Smooth muscle cell (in vitro differentiated cells): ENCODE results near the gene USH2A. TPM values are rescaled to one million over a fixed set of nuclear protein-coding genes. Genes with fewer than 3 reads are reported as not detected.

Experiments
- DNase-seq: peaks from one replicate; lab custom pipeline; 2025; ENCODE audit not compliant: unreplicated experiment; lab: John Stamatoyannopoulos, UW
- H2AFZ ChIP-seq: fragments of 200-600 bp; sonication (generic); 2 replicates; pipeline ENCODE4 v1.6.0; 2016; ENCODE audit warnings: antibody characterized with exemption, low read depth, mild to moderate bottlenecking
- H3F3A ChIP-seq: fragments of 200-600 bp; sonication (generic); 2 replicates; pipeline ENCODE4 v1.6.0; 2017; ENCODE audit warnings: antibody characterized with exemption, low read depth
- H3K27ac ChIP-seq: fragments of 200-600 bp; sonication (generic); 2 replicates; pipeline ENCODE4 v1.5.1; 2016; ENCODE audit warnings: low read depth, mild to moderate bottlenecking
- H3K27me3 ChIP-seq: fragments of 200-600 bp; sonication (generic); 2 replicates; pipeline ENCODE4 v1.6.1; 2016; ENCODE audit warnings: low read depth, mild to moderate bottlenecking
- H3K36me3 ChIP-seq: fragments of 200-600 bp; sonication (generic); 2 replicates; pipeline ENCODE4 v1.5.1; 2016; ENCODE audit warnings: low read depth
- H3K4me1 ChIP-seq: fragments of 200-600 bp; sonication (generic); 2 replicates; pipeline ENCODE4 v1.5.1; 2016; ENCODE audit warnings: low read depth
- H3K4me2 ChIP-seq: fragments of 200-600 bp; sonication (generic); 2 replicates; pipeline ENCODE4 v1.6.0; 2016; ENCODE audit warnings: mild to moderate bottlenecking
- H3K4me3 ChIP-seq: fragments of 200-600 bp; sonication (generic); 2 replicates; pipeline ENCODE4 v1.5.1; 2016; ENCODE audit warnings: mild to moderate bottlenecking
- H3K79me2 ChIP-seq: fragments of 200-600 bp; sonication (generic); 2 replicates; pipeline ENCODE4 v1.6.0; 2016; ENCODE audit warnings: low read depth, mild to moderate bottlenecking
- H3K9ac ChIP-seq: fragments of 200-600 bp; sonication (generic); 2 replicates; pipeline ENCODE4 v1.6.0; 2016; ENCODE audit warnings: low read depth
- H3K9me3 ChIP-seq: fragments of 200-600 bp; sonication (generic); replicated peaks from 2 replicates; pipeline ENCODE4 v1.5.1; 2016; ENCODE audit warnings: low read depth
- H4K20me1 ChIP-seq: fragments of 200-600 bp; sonication (generic); 2 replicates; pipeline ENCODE4 v1.6.0; 2016; ENCODE audit warnings: low read depth
- WGBS: methylation state at CpG from one replicate; pipeline ENCODE4 v1.1.7; 2016; ENCODE audit warnings: low lambda C conversion rate; 5-methylcytosine and 5-hydroxymethylcytosine counted together
- polyA plus RNA-seq: library from polyadenylated mRNA; unstranded; fragments of >200 nt; fragmentation: Nextera tagmentation; extraction: Ambion mirVana; gene quantifications from 2 replicates; pipeline ENCODE4 v1.2.1, GENCODE V29; 2016
- total RNA-seq: library from RNA; depleted of rRNA; stranded (reverse); fragments of >200 nt; gene quantifications from 2 replicates; pipeline ENCODE4 v1.2.3, GENCODE V29; 2014
- TF ChIP-seq, protein P1 (sequence below): fragments of 200-600 bp; sonication (generic); IDR thresholded peaks from 2 replicates; pipeline ENCODE4 v1.5.1; 2017; ENCODE audit warnings: borderline replicate concordance, mild to moderate bottlenecking, antibody characterized with exemption; ENCODE audit not compliant: insufficient read depth, poor library complexity, severe bottlenecking

USH2A gene
- total and polyA plus RNA-seq, 2 experiments from 2014 or later: under 0.01 TPM; not detected in 1

DNA sequence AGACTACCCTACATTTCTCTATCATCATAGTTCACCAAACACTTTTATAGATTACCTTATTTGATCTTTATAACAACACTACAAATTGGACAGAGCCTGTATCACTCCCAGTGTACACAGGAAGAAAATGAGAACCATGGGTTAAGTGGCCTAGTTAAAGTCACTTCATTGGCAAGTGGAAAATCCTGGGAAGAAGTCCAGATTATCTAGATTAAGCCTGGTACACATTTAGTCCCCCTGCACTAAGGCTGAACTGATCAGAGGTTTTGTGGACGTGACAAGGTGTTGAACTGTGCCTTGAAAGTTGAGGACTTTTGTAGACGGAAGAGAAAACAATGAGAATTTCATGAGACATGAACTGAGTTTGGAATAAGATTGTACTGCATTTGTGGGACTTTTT, 7.5 kb upstream of the USH2A start:
- Histone ChIP-seq H3F3A (no peaks in the 10 kb centered on the region), H3K9ac (no peak overlapping the region), H3K79me2 (no peaks in the 10 kb centered on the region), H3K36me3 (no peaks in the 10 kb centered on the region), H2AFZ (no peak overlapping the region), H3K4me1 (no peaks in the 10 kb centered on the region), H3K27me3 (no peaks in the 10 kb centered on the region), H4K20me1 (no peaks in the 10 kb centered on the region), H3K9me3 (no peaks in the 10 kb centered on the region), H3K4me3 (no peak overlapping the region), H3K27ac (no peak overlapping the region), H3K4me2 (no peak overlapping the region)
- TF ChIP-seq, protein P1, sequence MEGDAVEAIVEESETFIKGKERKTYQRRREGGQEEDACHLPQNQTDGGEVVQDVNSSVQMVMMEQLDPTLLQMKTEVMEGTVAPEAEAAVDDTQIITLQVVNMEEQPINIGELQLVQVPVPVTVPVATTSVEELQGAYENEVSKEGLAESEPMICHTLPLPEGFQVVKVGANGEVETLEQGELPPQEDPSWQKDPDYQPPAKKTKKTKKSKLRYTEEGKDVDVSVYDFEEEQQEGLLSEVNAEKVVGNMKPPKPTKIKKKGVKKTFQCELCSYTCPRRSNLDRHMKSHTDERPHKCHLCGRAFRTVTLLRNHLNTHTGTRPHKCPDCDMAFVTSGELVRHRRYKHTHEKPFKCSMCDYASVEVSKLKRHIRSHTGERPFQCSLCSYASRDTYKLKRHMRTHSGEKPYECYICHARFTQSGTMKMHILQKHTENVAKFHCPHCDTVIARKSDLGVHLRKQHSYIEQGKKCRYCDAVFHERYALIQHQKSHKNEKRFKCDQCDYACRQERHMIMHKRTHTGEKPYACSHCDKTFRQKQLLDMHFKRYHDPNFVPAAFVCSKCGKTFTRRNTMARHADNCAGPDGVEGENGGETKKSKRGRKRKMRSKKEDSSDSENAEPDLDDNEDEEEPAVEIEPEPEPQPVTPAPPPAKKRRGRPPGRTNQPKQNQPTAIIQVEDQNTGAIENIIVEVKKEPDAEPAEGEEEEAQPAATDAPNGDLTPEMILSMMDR: no peak
- 93% methylated on average over 2 of the region's 2 CpGs for WGBS
- no peak for DNase-seq

DNA sequence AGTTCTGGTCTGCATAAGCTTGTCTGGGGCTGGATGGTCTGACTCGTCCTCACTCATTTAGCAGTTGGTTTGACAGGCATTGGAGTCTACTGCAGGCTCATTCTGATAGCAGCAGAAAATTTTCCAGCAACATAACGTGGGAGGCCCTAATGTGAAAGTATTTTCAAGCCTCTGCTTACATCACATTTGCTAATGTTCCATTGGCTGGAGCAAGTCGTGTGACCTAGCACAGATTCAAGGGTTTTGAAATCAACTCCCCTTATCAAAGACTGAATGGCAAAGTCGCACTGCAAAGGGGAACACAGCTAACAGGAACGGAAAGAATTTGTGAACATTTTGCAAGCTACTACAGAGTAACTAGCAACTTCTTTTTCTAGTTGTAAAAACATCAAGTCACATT, 2.3 kb upstream of the USH2A start:
- WGBS: 15% methylated on average over 5 of the region's 5 CpGs

DNA sequence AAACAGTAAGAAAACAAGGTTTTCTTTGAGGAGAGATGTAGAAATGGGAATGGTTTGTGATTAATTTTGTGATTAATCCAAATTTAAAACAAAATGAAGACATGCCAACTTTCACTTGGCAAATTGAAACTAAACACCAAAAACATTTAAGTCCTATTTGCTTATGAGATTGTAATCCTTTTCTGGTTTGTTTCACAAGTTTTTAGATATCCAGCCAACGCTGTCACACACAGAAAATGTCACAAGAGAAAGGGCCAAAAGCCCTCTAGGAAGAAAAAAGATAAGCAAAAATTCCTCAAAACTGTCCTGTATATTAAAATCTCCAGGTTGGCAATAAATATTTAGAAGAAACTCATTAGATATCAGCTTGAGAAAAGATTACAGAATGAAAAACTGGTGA, 2.5 kb downstream of the USH2A start:
- Histone ChIP-seq H2AFZ (peak overlapping the region; percentile 38), H3K79me2 (no peaks in the 10 kb centered on the region), H4K20me1 (no peaks in the 10 kb centered on the region), H3K27me3 (no peaks in the 10 kb centered on the region), H3K4me2 (no peak overlapping the region), H3K9ac (no peak overlapping the region), H3K36me3 (no peaks in the 10 kb centered on the region), H3K4me1 (no peaks in the 10 kb centered on the region), H3K9me3 (no peaks in the 10 kb centered on the region), H3F3A (no peaks in the 10 kb centered on the region), H3K27ac (no peak overlapping the region), H3K4me3 (no peak overlapping the region)
- TF ChIP-seq, protein P1: no peak
- DNase-seq: no peak
- WGBS: 42% methylated on average over 1 of the region's 1 CpG

More for the DNA sequence above, 2.3 kb upstream of the USH2A start:
- H3K4me3 ChIP-seq: peak overlapping the region; percentile 7
- no peaks in the 10 kb centered on the region for H4K20me1 ChIP-seq
- H3K27me3 ChIP-seq: no peaks in the 10 kb centered on the region
- peak overlapping the region; percentile 79 for H3K4me2 ChIP-seq
- peak overlapping the region; percentile 80 for H2AFZ ChIP-seq
- peak overlapping the region; percentile 61 for H3K27ac ChIP-seq
- no peaks in the 10 kb centered on the region for H3K9me3 ChIP-seq
- no peaks in the 10 kb centered on the region for H3K4me1 ChIP-seq
- DNase-seq: no peak
- no peak overlapping the region for H3K9ac ChIP-seq
- no peaks in the 10 kb centered on the region for H3F3A ChIP-seq
- TF ChIP-seq, protein P1: no peak
- H3K36me3 ChIP-seq: no peaks in the 10 kb centered on the region
- no peaks in the 10 kb centered on the region for H3K79me2 ChIP-seq

DNA sequence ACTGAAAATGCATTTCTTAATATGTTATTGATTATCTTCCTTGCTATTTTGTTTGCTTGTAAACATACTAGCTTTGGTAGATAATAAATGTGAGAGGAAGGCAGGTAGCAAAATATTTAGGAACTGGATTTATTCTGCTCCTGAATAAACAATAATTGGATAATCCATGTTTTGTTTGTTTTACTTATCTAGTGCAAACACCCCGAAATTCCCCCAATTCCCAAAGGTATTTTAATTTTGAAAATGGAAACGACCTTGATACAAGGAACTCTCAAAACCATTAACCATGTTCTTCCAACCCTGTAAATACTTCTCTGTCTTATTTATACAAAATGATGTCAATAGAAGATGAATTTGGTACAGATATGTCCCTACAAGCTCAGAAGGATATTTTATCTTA, 3.0 kb downstream of the USH2A start:
- H3F3A ChIP-seq: no peaks in the 10 kb centered on the region

More for the DNA sequence above, 3.0 kb downstream of the USH2A start:
- H3K27me3 ChIP-seq: no peaks in the 10 kb centered on the region
- H2AFZ ChIP-seq: peak overlapping the region; percentile 38
- H3K27ac ChIP-seq: no peak overlapping the region
- no peaks in the 10 kb centered on the region for H3K4me1 ChIP-seq
- no peaks in the 10 kb centered on the region for H3K9me3 ChIP-seq
- H3K79me2 ChIP-seq: no peaks in the 10 kb centered on the region
- H3K4me2 ChIP-seq: no peak overlapping the region
- H3K4me3 ChIP-seq: no peak overlapping the region
- TF ChIP-seq, protein P1: no peak
- WGBS: 67% methylated on average over 2 of the region's 2 CpGs
- H3K36me3 ChIP-seq: no peaks in the 10 kb centered on the region
- H4K20me1 ChIP-seq: no peaks in the 10 kb centered on the region
- no peak for DNase-seq
- H3K9ac ChIP-seq: no peak overlapping the region
